NCI-H82 treated with DMSO at 0.1 percent for 48 hours (cell line): ENCODE measurements around the gene OPRL1.
"Not testable (repeated sequence)": the region's sequence is repeated elsewhere in the genome, so short reads cannot be mapped to it uniquely, and the experiment has no call there.

Experiments
- DNase-seq: peaks from one replicate; lab custom pipeline; 2025; ENCODE audit not compliant: unreplicated experiment; lab: John Stamatoyannopoulos, UW

The OPRL1 gene

DNA sequence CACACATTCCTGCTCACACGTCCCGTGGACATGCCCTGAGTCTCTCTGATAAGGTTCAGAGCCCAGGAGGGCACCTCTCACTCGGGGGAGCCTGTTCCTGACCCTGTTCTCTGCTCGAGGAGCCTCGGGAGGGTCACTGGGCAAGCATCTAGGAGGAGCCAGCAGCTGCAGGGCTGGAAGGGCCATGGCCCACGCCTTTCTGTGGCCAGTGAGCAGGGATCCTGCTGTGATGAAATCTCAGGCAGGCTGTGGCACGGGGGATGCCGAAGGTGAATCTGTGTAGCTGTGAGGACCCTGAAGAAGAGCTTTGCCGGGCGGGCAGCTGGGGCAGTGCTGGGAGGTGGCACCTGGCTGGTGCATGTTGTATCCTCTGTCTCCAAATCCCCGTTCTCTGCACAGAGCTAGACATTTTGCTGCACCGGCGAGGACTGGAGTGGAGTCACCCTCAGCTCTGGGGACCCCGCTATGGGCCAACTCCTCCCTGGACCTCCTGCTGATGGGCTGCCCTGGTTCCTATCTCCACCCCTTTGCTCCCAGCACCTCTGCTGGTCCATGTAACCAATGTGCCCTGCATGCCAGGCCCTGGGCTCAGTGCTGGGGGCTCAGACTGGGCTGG, 34.6 kb downstream of the OPRL1 start:
- no peak for DNase-seq

DNA sequence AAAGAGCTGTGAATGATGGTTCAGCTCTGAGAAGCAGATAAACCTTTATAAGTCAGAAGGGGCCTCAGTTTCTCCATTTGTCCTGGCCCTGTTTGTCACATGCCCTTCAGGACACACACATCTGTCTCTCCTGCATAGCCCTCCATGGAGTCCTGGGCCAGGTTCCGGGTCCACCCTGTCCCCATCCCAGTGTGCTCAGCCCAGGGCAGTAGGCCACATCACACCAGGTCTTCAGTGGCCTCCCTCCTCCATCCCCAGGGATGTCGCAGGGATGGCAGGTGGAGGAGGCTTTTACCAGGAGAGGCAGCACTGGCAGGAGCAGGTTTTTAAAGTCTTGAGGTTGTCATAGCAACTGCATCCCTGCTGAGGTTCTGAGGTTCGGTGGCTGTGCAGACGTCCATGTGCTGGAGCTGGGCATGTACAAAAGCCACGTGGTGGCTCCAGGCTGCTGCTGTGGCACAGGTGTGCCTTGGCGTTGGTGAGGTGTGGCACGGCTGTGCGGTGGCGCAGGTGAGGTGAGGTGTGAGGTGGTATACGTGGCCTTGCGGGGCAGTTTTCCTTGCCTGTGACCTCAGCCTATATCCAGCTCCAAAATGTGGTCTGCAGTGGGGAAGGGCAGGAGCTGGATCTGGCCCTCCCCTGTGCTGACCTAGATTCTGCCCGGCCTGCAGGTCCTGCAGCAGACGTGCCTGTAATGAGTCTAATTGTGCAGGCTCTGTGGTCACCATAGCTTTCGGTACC, 35.5 kb downstream of the OPRL1 start:
- DNase-seq, result no peak

DNA sequence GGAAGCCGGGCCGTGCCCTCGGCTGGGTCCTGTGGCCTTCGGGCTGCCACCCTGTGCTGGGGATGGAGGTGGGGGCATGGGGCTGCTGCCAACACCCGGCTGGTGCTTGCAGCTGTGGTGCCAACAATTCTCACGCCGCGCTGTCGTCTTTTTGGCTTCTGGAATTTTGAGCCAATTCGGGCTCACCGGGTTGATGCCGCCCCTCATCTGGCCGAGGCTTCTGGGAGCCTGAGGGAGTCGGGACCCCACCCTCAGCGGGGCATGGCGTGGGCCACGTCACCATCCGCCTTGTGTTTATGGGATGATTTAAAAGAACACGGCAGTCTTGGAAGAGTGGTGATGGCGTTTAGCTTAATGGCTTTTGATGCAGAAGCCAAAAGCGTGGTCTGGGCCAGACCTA, 36.1 kb downstream of the OPRL1 start:
- DNase-seq, result no peak

DNA sequence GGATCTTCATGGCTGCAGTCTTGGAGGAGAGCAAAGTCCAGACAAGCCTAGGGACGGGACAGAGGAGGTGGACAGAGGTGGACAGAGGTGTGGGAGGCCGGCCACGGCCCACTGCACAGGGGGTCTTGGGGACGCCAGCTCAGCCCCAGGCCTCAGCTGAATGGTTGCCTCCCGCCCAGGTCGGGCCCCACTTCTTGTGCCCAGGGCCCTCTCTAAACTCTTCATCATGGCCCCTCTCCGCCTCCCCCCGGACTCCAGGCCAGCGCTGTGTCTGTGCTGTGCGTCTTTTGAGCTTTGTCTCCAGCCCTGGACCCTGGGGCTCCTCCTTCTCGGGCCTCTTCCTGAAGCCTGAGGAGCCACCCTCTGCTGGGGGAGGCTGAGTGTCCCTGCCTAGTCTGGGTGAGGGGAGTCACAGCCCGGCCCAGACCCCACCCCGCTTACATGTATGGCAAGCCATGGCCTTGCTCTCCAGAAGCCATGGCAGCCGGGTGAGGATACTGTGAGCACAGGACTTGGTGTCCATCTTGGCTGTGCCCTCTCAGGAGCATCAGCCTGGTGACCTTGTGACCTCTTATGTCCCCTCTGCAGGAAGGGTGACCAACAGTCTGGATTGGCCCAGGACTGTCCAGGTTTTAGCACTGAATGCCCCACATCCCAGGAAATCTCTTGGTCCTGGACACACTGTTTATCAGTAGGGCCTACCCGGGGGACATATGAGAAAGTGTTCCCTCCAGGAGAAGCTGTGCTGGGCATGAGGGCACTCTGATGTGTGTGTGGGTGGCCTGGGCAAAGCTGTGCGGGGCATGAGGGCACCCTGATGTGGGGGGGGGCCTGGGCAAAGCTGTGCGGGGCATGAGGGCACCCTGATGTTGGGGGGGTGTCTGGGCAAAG, 36.9 kb downstream of the OPRL1 start:
- DNase-seq, result no peak

DNA sequence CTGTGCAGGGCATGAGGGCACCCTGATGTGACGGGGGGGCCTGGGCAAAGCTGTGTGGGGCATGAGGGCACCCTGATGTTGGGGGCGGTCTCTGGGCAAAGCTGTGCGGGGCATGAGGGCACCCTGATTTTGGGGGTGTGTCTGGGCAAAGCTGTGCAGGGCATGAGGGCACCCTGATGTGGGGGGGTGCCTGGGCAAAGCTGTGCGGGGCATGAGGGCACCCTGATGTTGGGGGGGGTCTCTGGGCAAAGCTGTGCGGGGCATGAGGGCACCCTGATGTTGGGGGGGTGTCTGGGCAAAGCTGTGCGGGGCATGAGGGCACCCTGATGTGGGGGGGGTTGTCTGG, 37.5 kb downstream of the OPRL1 start:
- not testable (repeated sequence) for DNase-seq

DNA sequence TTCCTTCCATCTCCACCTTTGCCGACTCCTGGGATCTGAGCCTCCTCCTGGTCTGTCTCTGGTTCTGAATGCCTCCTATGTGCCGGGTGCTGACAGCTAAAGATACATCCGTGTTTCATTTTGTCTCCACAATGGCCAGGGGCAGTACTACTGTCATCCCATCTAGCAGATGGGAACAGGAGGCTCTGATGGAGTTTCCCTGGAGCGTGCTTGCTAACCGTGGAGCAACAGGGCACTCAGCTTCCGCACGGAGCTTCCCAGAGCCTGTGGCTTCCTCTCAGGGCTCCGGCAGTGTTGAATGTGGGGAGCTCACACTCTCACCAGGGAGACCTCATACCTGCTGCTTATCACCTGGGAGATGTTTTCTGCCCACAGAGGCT, 39.4 kb downstream of the OPRL1 start:
- no peak for DNase-seq

DNA sequence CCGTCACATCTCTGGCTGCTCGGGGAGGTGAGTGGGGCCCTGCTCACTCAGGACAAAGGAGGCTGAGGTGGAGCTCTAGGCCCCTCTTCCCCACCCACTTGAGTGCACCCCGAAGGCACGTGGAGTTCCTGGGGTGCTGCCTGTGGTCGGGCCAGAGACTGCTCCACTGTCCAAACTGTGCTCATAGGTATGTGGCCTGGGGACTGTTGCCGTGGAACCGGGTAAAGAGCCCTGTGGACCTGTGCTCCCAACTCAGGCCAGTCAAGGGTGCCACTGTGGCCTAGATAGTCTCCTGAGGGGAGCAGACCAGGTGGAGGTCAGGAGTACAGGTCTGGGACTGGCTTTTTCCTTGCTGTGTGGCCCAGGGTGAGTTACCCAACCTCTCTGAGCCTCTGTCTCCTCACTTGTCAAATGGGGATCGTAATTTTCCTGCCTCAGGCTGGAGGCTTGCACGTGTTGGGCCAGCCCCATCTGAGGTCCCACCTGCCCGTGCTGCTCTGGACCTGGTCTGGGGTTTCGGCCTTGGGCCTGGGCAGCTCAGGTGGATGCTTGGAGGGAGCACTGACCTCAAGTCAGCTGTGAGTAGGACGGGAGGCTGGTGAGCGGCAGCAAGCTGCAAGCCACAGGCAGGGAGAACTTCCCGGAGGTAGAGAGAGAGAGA, 39.9 kb downstream of the OPRL1 start:
- no peak for DNase-seq

DNA sequence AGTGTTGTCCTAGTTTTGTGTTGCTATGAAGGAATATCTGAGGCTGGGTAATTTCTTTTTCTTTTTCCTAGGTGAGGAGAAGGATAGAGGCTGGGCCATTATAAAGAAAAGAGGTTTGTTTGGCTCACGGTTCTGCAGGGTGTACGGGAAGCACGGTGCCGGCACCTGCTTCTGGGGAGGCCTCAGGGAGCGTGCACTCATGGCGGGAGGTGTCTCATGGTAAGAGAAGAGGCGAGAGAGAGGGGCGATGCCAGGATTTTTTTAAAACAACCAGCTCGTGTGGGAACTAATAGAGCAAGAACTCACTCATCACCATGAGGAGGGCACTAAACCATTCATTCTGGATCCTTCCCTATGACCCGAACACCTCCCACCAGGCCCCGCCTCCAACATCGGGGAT, 41.7 kb downstream of the OPRL1 start:
- no peak for DNase-seq

DNA sequence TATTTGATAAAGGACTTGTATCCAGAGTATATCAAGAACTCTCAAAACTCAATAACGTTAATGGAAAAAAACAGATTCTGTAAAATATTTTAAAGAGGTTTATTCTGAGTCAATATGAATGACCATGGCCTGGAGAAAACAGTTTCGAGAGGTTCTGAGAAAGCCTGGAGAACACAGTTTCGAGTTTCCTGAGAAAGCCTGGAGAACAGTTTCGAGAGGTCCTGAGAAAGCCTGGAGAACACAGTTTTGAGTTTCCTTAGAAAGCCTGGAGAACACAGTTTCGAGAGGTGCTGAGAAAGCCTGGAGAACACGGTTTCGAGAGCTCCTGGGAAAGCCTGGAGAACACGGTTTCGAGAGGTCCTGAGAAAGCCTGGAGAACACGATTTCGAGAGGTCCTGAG, 43.0 kb downstream of the OPRL1 start:
- not testable (repeated sequence) for DNase-seq

DNA sequence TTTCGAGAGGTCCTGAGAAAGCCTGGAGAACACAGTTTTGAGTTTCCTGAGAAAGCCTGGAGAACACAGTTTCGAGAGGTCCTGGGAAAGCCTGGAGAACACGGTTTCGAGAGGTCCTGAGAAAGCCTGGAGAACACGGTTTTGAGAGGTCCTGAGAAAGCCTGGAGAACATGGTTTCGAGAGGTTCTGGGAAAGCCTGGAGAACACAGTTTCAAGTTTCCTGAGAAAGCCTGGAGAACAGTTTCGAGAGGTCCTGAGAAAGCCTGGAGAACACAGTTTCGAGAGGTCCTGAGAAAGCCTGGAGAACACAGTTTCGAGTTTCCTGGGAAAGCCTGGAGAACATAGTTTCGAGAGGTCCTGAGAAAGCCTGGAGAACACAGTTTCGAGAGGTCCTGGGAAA, 43.6 kb downstream of the OPRL1 start:
- DNase-seq, result not testable (repeated sequence)

DNA sequence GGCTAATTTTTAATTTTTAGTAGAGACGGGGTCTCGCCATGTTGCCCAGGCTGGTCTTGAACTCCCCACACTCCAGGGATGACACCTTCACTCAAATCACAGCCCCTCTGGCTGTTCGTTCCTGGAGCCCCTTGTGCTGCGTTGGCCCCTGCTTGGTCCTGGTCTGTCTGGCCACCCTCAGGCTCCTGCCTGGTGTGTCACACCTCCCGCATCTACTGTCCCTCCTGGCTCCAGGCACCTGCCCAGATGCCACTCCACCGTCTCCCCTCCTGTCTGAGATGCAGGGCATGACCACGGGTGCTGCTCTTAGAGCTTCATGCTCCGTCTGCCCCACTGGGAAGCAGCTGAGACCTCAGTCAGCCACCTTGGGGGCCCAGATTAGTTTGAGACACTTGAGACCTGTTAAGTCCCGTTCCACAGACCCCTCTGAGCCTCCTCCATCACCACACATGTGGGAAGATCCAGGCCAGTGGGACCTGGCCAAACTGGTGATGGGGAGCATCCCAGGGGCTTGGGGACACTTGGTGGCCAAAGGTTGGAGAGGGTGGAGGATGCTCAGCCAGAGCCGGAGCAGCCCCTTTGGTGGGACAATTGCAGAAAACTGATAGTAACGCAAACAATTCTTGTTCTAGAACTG, 49.4 kb downstream of the OPRL1 start:
- DNase-seq, result no peak

DNA sequence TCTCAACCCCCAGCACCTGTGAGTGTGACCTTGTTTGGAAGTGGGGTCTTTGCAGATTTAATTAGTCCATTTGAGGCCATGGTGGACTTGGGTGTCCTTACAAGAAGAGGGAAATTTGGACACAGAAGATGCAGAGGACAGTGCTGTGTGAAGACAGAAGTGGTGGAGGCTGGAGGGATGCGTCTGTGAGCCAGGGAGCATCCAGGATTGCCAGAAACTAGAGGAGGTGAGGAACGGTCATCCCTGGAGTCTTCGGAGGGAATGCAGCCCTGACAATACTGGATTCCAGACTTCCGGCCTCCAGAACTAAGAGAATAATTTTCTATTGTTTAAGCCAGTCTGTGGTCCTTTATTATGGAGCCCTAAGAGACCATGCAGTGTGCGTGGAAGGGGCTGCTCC, 50.4 kb downstream of the OPRL1 start:
- DNase-seq, result no peak

DNA sequence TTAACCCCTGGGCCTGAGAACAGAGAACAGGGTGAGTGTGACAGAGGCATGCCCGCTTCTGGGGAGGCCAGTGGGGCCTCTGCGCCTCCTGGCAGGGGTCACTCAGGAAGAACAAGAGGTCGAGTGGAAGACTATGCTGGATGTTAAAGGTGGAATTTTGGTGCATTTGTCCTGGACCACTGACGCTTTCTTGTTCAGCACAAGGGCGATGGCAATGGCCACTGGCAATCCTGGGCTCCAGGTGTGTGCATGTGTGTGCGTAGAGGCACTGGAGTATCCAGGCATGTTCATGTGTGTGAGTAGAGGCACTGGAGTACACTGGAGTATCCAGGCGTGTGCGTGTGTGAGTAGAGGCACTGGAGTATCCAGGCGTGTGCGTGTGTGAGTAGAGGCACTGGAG, 51.0 kb downstream of the OPRL1 start:
- no peak for DNase-seq

DNA sequence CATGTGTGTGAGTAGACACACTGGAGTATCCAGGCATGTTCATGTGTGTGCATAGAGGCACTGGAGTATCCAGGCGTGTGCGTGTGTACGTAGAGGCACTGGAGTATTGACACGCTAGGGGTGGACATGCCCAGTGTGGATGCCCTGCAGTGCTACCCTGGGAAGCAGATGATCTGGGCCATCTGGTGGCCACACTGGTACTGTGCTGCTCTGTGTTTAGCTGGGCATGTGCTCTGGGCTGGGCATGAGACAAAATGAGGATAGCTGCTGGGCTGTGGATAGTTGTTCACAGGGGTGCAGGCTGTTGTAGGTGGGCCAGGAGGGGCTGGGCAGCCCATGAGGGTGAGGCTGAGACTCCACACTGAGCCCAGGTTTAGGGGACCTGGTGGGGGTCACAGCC, 51.5 kb downstream of the OPRL1 start:
- no peak for DNase-seq

DNA sequence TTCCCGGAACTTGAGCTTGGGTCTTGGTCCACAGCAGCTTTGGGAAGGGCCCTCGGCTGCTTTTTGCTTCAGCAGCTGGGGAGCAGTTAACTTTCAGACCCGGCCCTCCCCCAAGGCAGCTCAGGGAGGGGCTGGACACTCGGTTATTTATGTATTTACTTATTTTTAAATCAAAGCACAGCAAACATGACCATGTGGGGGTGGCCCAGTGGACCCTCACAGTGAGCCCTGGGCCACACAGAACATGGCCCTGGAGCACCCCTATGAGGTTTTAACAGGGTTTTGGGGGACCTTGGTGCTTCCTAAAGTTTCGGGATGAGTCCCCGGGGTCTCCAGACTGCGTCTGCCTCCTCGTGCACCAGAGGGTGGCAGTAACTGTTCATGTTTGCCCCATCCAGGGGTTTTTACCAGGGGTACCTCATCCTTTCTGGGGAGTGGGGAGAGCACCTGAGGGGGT, 54.1 kb downstream of the OPRL1 start:
- DNase-seq, result no peak

DNA sequence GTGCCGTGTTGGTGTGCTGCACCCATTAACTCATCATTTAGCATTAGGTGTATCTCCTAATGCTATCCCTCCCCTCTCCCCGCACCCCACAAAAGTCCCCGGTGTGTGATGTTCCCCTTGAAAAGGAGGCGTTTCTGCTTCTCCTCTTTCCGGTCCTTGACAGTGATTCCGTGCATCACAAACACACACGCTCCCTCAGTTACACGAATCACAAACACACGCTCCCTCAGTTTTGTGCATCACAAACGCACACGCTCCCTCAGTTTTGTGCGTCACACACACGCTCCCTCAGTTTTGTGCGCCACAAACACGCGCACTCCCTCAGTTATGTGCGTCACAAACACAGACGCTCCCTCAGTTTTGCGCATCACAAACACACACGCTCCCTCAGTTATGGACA, 54.9 kb downstream of the OPRL1 start:
- not testable (repeated sequence) for DNase-seq

DNA sequence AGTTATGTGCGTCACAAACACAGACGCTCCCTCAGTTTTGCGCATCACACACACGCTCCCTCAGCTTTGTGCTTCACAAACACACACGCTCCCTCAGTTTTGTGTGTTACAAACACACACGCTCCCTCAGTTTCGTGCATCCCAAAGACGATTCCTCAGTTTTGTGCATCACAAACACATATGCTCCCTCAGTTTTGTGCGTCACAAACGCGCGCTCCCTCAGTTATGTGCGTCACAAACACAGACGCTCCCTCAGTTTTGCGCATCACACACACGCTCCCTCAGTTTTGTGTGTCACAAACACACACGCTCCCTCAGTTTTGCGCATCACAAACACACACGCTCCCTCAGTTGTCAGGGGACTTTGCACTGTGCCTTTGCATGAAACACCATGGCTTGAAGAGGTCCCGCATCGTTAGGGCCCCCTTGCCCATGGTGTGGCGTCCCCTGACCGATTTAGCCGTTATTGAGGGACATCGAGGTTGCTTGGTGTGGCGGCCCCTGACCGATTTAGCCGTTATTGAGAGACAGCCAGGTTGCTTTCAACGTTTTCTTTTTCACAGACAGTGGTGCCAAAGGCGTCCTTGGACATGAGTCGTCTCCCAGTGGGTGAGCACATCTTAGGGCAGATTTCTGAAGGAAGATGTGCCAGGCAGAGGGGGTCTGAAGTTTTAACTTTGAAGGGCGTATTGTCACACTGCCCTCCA, 56.3 kb downstream of the OPRL1 start:
- DNase-seq, result no peak

DNA sequence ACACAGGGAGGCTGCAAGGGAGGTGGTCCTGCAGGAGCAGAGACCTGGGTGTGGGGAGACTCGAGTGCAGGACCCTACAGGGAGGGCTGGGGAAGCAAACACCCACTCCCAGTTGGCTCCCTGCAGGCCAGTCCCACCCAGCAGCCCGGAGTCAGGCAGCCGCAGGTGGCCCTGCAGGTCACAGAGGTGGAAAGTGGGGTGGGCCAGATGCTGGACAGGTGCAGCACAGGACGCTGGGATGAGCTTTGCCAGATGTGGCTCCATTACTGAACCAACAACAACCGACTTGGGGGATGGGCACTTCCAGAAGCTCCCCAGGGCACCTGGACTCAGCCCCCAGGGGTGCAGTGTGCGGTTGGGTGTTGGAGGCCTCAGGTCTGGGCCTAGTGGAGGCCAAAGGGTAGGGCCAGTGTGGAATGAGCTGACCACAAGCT, 57.7 kb downstream of the OPRL1 start:
- DNase-seq, result no peak

DNA sequence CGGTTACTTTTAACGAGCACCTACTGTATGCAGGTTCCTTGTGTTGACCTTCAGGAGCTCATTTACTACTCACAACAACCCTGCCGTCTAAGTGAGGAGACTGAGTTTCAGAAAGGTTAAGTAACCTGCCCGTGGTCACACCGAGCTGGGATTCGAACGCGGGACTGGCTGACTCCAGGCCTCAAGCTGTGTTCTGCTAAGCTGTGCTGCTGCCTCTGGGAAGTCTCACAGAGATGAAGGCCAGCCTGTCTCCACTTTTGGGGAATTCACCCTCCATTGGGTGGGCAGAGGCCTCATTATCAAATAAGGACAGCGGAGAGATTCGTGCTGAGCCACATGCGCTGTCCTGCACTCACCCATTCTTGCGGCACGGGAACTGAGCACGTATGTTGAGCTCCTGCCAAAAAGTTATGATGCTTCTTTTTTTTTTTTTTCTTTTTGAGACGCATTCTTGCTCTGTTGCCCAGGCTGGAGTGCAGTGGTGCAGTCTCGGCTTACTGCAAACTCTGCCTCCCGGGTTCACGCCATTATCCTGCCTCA, 58.5 kb downstream of the OPRL1 start:
- no peak for DNase-seq
